ENCODE results near the gene PKIB. TPM values are rescaled to one million over a fixed set of nuclear protein-coding genes. Genes with fewer than 3 reads are reported as not detected.

The PKIB gene
- polyA plus RNA-seq, 1 donor (not counting 4 experiments of a cell fraction or from before 2014, with no cell fraction given), result 8.7 TPM

- no peaks in the 10 kb centered on the region for H3K9me1 ChIP-seq (ENCODE audit: control insufficient read depth, extremely low read depth, insufficient read depth, low read length)
Observed at GRCh38 chr6:122749451-122750050, 139.3 kb downstream of the PKIB start.

GRCh38 chr6:122751326-122751725 lies 141.1 kb downstream of the PKIB start:
- Histone ChIP-seq H3K9ac (ENCODE audit: control insufficient read depth, extremely low read depth, insufficient read depth, low read length) (no peak overlapping the region), H3K4me2 (ENCODE audit: control insufficient read depth, extremely low read depth, insufficient read depth, low read depth, low read length) (no peak overlapping the region), H3K9me3 (ENCODE audit: control insufficient read depth, low read depth, low read length) (no peaks in the 10 kb centered on the region), H3K9me1 (ENCODE audit: control insufficient read depth, extremely low read depth, insufficient read depth, low read length) (no peaks in the 10 kb centered on the region), H3K36me3 (ENCODE audit: control insufficient read depth in 2 of 2, extremely low read depth in 1 of 2, insufficient read depth in 2 of 2, low read length in 2 of 2) (no peaks in the 10 kb centered on the region), H3K27me3 (ENCODE audit: control insufficient read depth, extremely low read depth, insufficient read depth, low read length) (no peaks in the 10 kb centered on the region), H2AFZ (ENCODE audit: control insufficient read depth, low read length) (no peak overlapping the region), H4K20me1 (ENCODE audit: control insufficient read depth, extremely low read depth, insufficient read depth, low read length) (no peaks in the 10 kb centered on the region), H3K27ac (ENCODE audit: control insufficient read depth, insufficient read depth, low read length) (no peak overlapping the region), H3K4me3 (ENCODE audit: control insufficient read depth in 2 of 3, extremely low read depth in 1 of 3, insufficient read depth in 2 of 3, low read depth in 1 of 3, low read length in 3 of 3) (no peak overlapping the region), H3K4me1 (ENCODE audit: control insufficient read depth, extremely low read depth, insufficient read depth, low read length) (peaks cover 2% of the 10 kb centered on the region), H3K79me2 (ENCODE audit: control insufficient read depth, insufficient read depth, low read length) (no peaks in the 10 kb centered on the region)
- dilution Hi-C loops (cut with MboI; ENCODE audit: extremely low pct_ligation_motif_present, low sequenced_read_pairs), result no loop called here
- TF ChIP-seq EZH2 (IDR thresholded peaks at IDR 0.05; ENCODE audit: low read length), result no peak
- TF ChIP-seq, protein P1, sequence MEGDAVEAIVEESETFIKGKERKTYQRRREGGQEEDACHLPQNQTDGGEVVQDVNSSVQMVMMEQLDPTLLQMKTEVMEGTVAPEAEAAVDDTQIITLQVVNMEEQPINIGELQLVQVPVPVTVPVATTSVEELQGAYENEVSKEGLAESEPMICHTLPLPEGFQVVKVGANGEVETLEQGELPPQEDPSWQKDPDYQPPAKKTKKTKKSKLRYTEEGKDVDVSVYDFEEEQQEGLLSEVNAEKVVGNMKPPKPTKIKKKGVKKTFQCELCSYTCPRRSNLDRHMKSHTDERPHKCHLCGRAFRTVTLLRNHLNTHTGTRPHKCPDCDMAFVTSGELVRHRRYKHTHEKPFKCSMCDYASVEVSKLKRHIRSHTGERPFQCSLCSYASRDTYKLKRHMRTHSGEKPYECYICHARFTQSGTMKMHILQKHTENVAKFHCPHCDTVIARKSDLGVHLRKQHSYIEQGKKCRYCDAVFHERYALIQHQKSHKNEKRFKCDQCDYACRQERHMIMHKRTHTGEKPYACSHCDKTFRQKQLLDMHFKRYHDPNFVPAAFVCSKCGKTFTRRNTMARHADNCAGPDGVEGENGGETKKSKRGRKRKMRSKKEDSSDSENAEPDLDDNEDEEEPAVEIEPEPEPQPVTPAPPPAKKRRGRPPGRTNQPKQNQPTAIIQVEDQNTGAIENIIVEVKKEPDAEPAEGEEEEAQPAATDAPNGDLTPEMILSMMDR (optimal IDR thresholded peaks at IDR 0.05 in 1 of 3, IDR thresholded peaks at IDR 0.05 in 1 of 3, conservative IDR thresholded peaks at IDR 0.05 in 1 of 3; ENCODE audit: extremely low read depth in 1 of 3, insufficient read depth in 2 of 3, low read length in 3 of 3), result no peak
- no peak for DNase-seq (ENCODE audit: low read depth, low spot score)
- no peak for FAIRE-seq

More at GRCh38 chr6:122749451-122750050, 139.3 kb downstream of the PKIB start:
- H3K4me1 ChIP-seq (ENCODE audit: control insufficient read depth, extremely low read depth, insufficient read depth, low read length), result no peaks in the 10 kb centered on the region
- no peaks in the 10 kb centered on the region for H3K9me3 ChIP-seq (ENCODE audit: control insufficient read depth, low read depth, low read length)
- no peaks in the 10 kb centered on the region for H3K36me3 ChIP-seq (ENCODE audit: control insufficient read depth in 2 of 2, extremely low read depth in 1 of 2, insufficient read depth in 2 of 2, low read length in 2 of 2)
- no peak for FAIRE-seq
- H3K9ac ChIP-seq (ENCODE audit: control insufficient read depth, extremely low read depth, insufficient read depth, low read length), result no peak overlapping the region
- dilution Hi-C loops (cut with MboI; ENCODE audit: extremely low pct_ligation_motif_present, low sequenced_read_pairs), result no loop called here
- no peak overlapping the region for H3K4me3 ChIP-seq (ENCODE audit: control insufficient read depth in 2 of 3, extremely low read depth in 1 of 3, insufficient read depth in 2 of 3, low read depth in 1 of 3, low read length in 3 of 3)
- no peaks in the 10 kb centered on the region for H3K79me2 ChIP-seq (ENCODE audit: control insufficient read depth, insufficient read depth, low read length)
- H3K4me2 ChIP-seq (ENCODE audit: control insufficient read depth, extremely low read depth, insufficient read depth, low read depth, low read length), result no peak overlapping the region
- DNase-seq (ENCODE audit: low read depth, low spot score), result no peak
- H4K20me1 ChIP-seq (ENCODE audit: control insufficient read depth, extremely low read depth, insufficient read depth, low read length), result no peaks in the 10 kb centered on the region
- TF ChIP-seq EZH2 (IDR thresholded peaks at IDR 0.05; ENCODE audit: low read length), result no peak
- TF ChIP-seq, protein P1 (optimal IDR thresholded peaks at IDR 0.05 in 1 of 3, IDR thresholded peaks at IDR 0.05 in 1 of 3, conservative IDR thresholded peaks at IDR 0.05 in 1 of 3; ENCODE audit: extremely low read depth in 1 of 3, insufficient read depth in 2 of 3, low read length in 3 of 3), result no peak
- no peak overlapping the region for H2AFZ ChIP-seq (ENCODE audit: control insufficient read depth, low read length)
- no peak overlapping the region for H3K27ac ChIP-seq (ENCODE audit: control insufficient read depth, insufficient read depth, low read length)
- H3K27me3 ChIP-seq (ENCODE audit: control insufficient read depth, extremely low read depth, insufficient read depth, low read length), result no peaks in the 10 kb centered on the region
